ENCODE measurements around the gene RPS21. TPM values are rescaled to one million over a fixed set of nuclear protein-coding genes. Genes with fewer than 3 reads are reported as not detected.
A peak's percentile ranks its signal among the peaks of the same experiment; 100 is the strongest.

Gene RPS21
- total RNA-seq, 1 experiment from 2014 or later = 1,761 TPM

GRCh38 chr20:62350629-62351422, 36.1 kb upstream of the RPS21 start:
- Histone ChIP-seq H3K27ac (ENCODE audit: low read length) (peak overlapping the region; percentile 81), H3K4me1 (ENCODE audit: control insufficient read depth, insufficient read depth, low read length) (peaks cover 60% of the 10 kb centered on the region), H3K4me3 (ENCODE audit: low read depth in 2 of 2, low read length in 2 of 2) (no peak overlapping the region), H3K36me3 (ENCODE audit: control insufficient read depth, insufficient read depth, low read length) (peaks cover 9% of the 10 kb centered on the region), H3K9me3 (ENCODE audit: control insufficient read depth, insufficient read depth, low read depth, low read length) (no peaks in the 10 kb centered on the region; the same call in 1 of the 2 replicates), H3K27me3 (ENCODE audit: control insufficient read depth, insufficient read depth, low read length) (no peaks in the 10 kb centered on the region)
- BruUV-seq (replicated peaks) = no TSS peak
- ATAC-seq = peak; percentile 7; the same call in 1 of the 2 replicates
- TF ChIP-seq REST (IDR thresholded peaks at IDR 0.05; ENCODE audit: insufficient read depth in 1 of 2, low read depth in 2 of 2, low read length in 1 of 2) = no peak
- TF ChIP-seq POLR2AphosphoS5 (IDR thresholded peaks at IDR 0.05; ENCODE audit: low read depth, low read length) = no peak
- TF ChIP-seq CTCF (IDR thresholded peaks at IDR 0.05) = no peak
- TF ChIP-seq TCF7L2 (IDR thresholded peaks at IDR 0.05; ENCODE audit: low read depth, low read length) = no peak
- TF ChIP-seq SIN3A (IDR thresholded peaks at IDR 0.05; ENCODE audit: borderline replicate concordance, insufficient read depth, low read depth, low read length) = no peak
- intact Hi-C loops (cut with micrococcal nuclease; ENCODE audit: unreplicated experiment) (no loop called here), in situ Hi-C loops (cut with HindIII; ENCODE audit: low pct_unique_long_range_greater_than_20kb, low sequenced_read_pairs) (no loop called here)
- ChIA-PET CTCF (interaction anchor here (1.6 kb wide), 1 partner anchor 18 kb away, joined by 4 read pairs; no protein-coding TSS in a partner anchor), POLR2A (interaction anchor here (1.0 kb wide), 1 partner anchor 36 kb away, joined by 14 read pairs; the partner anchor contains the start of gene RPS21)
- DNase-seq (ENCODE audit: low read depth, low spot score) = no peak

GRCh38 chr20:62351469-62352401, 35.2 kb upstream of the RPS21 start:
- Histone ChIP-seq H3K9me3 (ENCODE audit: control insufficient read depth, insufficient read depth, low read depth, low read length) (no peaks in the 10 kb centered on the region; the same call in 1 of the 2 replicates), H3K27me3 (ENCODE audit: control insufficient read depth, insufficient read depth, low read length) (no peaks in the 10 kb centered on the region), H3K36me3 (ENCODE audit: control insufficient read depth, insufficient read depth, low read length) (peaks cover 9% of the 10 kb centered on the region), H3K27ac (ENCODE audit: low read length) (peak overlapping the region; percentile 81), H3K4me1 (ENCODE audit: control insufficient read depth, insufficient read depth, low read length) (peaks cover 69% of the 10 kb centered on the region), H3K4me3 (ENCODE audit: low read depth in 2 of 2, low read length in 2 of 2) (no peak overlapping the region)
- intact Hi-C loops (cut with micrococcal nuclease; ENCODE audit: unreplicated experiment) (no loop called here), in situ Hi-C loops (cut with HindIII; ENCODE audit: low pct_unique_long_range_greater_than_20kb, low sequenced_read_pairs) (no loop called here)
- no peak for DNase-seq (ENCODE audit: low read depth, low spot score)
- POLR2A ChIA-PET = no interaction called here
- no TSS peak for BruUV-seq (replicated peaks)
- ATAC-seq = no peak
- CTCF ChIA-PET = no interaction called here
- no peak for TF ChIP-seq REST (IDR thresholded peaks at IDR 0.05; ENCODE audit: insufficient read depth in 1 of 2, low read depth in 2 of 2, low read length in 1 of 2)
- TF ChIP-seq SIN3A (IDR thresholded peaks at IDR 0.05; ENCODE audit: borderline replicate concordance, insufficient read depth, low read depth, low read length) = no peak
- no peak for TF ChIP-seq TCF7L2 (IDR thresholded peaks at IDR 0.05; ENCODE audit: low read depth, low read length)
- no peak for TF ChIP-seq POLR2AphosphoS5 (IDR thresholded peaks at IDR 0.05; ENCODE audit: low read depth, low read length)
- no peak for TF ChIP-seq CTCF (IDR thresholded peaks at IDR 0.05)
